Mucosa of stomach (tissue), 1 donor: Measurements from ENCODE around the gene YARS1.
A peak's percentile ranks its signal among the peaks of the same experiment; 100 is the strongest.
"Not testable (repeated sequence)": the region's sequence is repeated elsewhere in the genome, so short reads cannot be mapped to it uniquely, and the experiment has no call there.

ENCODE experiments used
- H3K27me3 ChIP-seq: one replicate; pipeline ENCODE4 v1.7.0; 2013; ENCODE audit warnings: mild to moderate bottlenecking, low read length; ENCODE audit not compliant: control insufficient read depth, insufficient read depth
- H3K36me3 ChIP-seq: one replicate; pipeline ENCODE4 v1.7.0; 2013; ENCODE audit warnings: low read length; ENCODE audit not compliant: control insufficient read depth, insufficient read depth
- H3K4me1 ChIP-seq: one replicate; pipeline ENCODE4 v1.7.0; 2013; ENCODE audit warnings: mild to moderate bottlenecking, low read length; ENCODE audit not compliant: control insufficient read depth, insufficient read depth
- H3K4me3 ChIP-seq: one replicate; pipeline ENCODE4 v1.7.0; 2013; ENCODE audit warnings: low read length
- H3K9ac ChIP-seq: one replicate; pipeline ENCODE4 v1.7.0; 2013; ENCODE audit warnings: mild to moderate bottlenecking, low read length, moderate library complexity
- H3K9me3 ChIP-seq: one replicate; pipeline ENCODE4 v1.7.0; 2013; ENCODE audit warnings: mild to moderate bottlenecking, low read length, moderate library complexity; ENCODE audit not compliant: control insufficient read depth
- donor health status: Pancreatic carcinoma.

Gene YARS1

GRCh38 chr1:32810358-32810757 is 6.8 kb downstream of the YARS1 start:
- no peak overlapping the region for H3K9ac ChIP-seq
- H3K4me1 ChIP-seq: peaks cover under 1% of the 10 kb centered on the region
- H3K9me3 ChIP-seq: no peaks in the 10 kb centered on the region
- no peaks in the 10 kb centered on the region for H3K27me3 ChIP-seq
- no peak overlapping the region for H3K4me3 ChIP-seq
- H3K36me3 ChIP-seq: no peaks in the 10 kb centered on the region

GRCh38 chr1:32808580-32808979 is 8.6 kb downstream of the YARS1 start:
- no peaks in the 10 kb centered on the region for H3K9me3 ChIP-seq
- no peaks in the 10 kb centered on the region for H3K27me3 ChIP-seq
- H3K4me3 ChIP-seq: no peak overlapping the region
- H3K36me3 ChIP-seq: no peaks in the 10 kb centered on the region
- H3K9ac ChIP-seq: no peak overlapping the region
- H3K4me1 ChIP-seq: no peaks in the 10 kb centered on the region

- H3K9me3 ChIP-seq: no peaks in the 10 kb centered on the region
- no peaks in the 10 kb centered on the region for H3K4me1 ChIP-seq
- no peak overlapping the region for H3K4me3 ChIP-seq
- H3K36me3 ChIP-seq: no peaks in the 10 kb centered on the region
- H3K27me3 ChIP-seq: no peaks in the 10 kb centered on the region
- H3K9ac ChIP-seq: no peak overlapping the region
Measured at GRCh38 chr1:32806910-32807523, 10.1 kb downstream of the YARS1 start.

- Histone ChIP-seq H3K4me3 (no peak overlapping the region), H3K9ac (no peak overlapping the region), H3K36me3 (no peaks in the 10 kb centered on the region), H3K4me1 (no peaks in the 10 kb centered on the region), H3K27me3 (no peaks in the 10 kb centered on the region), H3K9me3 (no peaks in the 10 kb centered on the region)
Measured at GRCh38 chr1:32806290-32806689, 10.9 kb downstream of the YARS1 start.

- not testable (repeated sequence) for H3K9ac ChIP-seq, H3K9me3 ChIP-seq, H3K27me3 ChIP-seq, H3K4me3 ChIP-seq, H3K36me3 ChIP-seq, H3K4me1 ChIP-seq
Measured at GRCh38 chr1:32804460-32804859, 12.7 kb downstream of the YARS1 start.

GRCh38 chr1:32801096-32801715 is 16.0 kb downstream of the YARS1 start:
- H3K27me3 ChIP-seq: no peaks in the 10 kb centered on the region
- H3K36me3 ChIP-seq: no peaks in the 10 kb centered on the region
- no peaks in the 10 kb centered on the region for H3K4me1 ChIP-seq
- no peak overlapping the region for H3K9ac ChIP-seq
- no peak overlapping the region for H3K4me3 ChIP-seq
- H3K9me3 ChIP-seq: no peaks in the 10 kb centered on the region

- Histone ChIP-seq H3K27me3 (no peaks in the 10 kb centered on the region), H3K9me3 (no peaks in the 10 kb centered on the region), H3K36me3 (no peaks in the 10 kb centered on the region), H3K4me3 (no peak overlapping the region), H3K4me1 (no peaks in the 10 kb centered on the region), H3K9ac (no peak overlapping the region)
Measured at GRCh38 chr1:32798679-32799416, 18.3 kb downstream of the YARS1 start.

GRCh38 chr1:32798191-32798590 is 19.0 kb downstream of the YARS1 start:
- H3K27me3 ChIP-seq: no peaks in the 10 kb centered on the region
- no peaks in the 10 kb centered on the region for H3K9me3 ChIP-seq
- no peak overlapping the region for H3K9ac ChIP-seq
- no peaks in the 10 kb centered on the region for H3K4me1 ChIP-seq
- H3K4me3 ChIP-seq: no peak overlapping the region
- no peaks in the 10 kb centered on the region for H3K36me3 ChIP-seq

GRCh38 chr1:32797456-32797855 is 19.7 kb downstream of the YARS1 start:
- H3K4me1 ChIP-seq: no peaks in the 10 kb centered on the region
- no peak overlapping the region for H3K9ac ChIP-seq
- H3K9me3 ChIP-seq: no peaks in the 10 kb centered on the region
- H3K36me3 ChIP-seq: no peaks in the 10 kb centered on the region
- H3K27me3 ChIP-seq: no peaks in the 10 kb centered on the region
- H3K4me3 ChIP-seq: no peak overlapping the region

- H3K9ac ChIP-seq, H3K4me1 ChIP-seq, H3K36me3 ChIP-seq, H3K27me3 ChIP-seq, H3K4me3 ChIP-seq, H3K9me3 ChIP-seq: not testable (repeated sequence)
Measured at GRCh38 chr1:32795763-32796162, 21.4 kb downstream of the YARS1 start.

GRCh38 chr1:32791881-32792280 is 25.3 kb downstream of the YARS1 start:
- H3K9ac ChIP-seq: no peak overlapping the region
- H3K4me1 ChIP-seq: peaks cover 11% of the 10 kb centered on the region
- H3K36me3 ChIP-seq: peaks cover 3% of the 10 kb centered on the region
- H3K27me3 ChIP-seq: no peaks in the 10 kb centered on the region
- H3K4me3 ChIP-seq: no peak overlapping the region
- H3K9me3 ChIP-seq: no peaks in the 10 kb centered on the region

GRCh38 chr1:32789356-32789755 is 27.8 kb downstream of the YARS1 start:
- not testable (repeated sequence) for H3K9me3 ChIP-seq, H3K36me3 ChIP-seq, H3K4me3 ChIP-seq, H3K27me3 ChIP-seq
- Histone ChIP-seq H3K9ac (peak overlapping the region; percentile 15), H3K4me1 (peaks cover 11% of the 10 kb centered on the region)
